ENCODE measurements around the gene KRT71.

The KRT71 gene

DNA sequence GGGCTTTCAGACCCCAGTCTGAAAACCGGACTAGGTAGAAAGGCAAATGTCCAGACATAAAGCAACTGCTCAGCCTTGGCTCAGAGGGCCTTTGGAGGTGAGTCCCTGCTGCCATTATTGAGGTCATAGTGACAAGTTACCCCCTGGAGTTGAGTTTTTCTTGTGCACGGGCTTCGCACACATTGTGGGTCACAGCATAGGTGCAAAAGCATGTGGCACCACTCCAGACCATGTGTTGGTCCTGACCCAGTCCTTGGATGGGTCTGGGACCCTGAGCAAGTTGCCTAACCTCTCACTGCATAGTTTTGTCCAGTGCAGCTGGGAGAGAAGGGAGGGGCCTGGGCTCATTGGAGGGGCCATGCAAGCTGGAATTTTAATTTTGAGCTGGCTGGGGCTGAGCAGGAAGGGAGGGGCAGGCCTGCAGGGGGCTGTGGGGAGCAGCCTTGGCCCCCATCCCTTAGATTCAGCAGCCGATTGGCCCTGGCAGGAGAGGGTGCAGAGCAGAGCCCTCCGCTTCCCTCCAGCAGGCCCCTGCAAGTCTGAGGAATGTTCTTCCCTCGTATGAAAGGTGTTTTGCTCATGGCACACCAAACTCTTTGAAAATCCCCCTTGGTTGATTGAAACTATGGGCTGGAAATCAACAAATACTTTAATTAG is 28.6 kb downstream of the KRT71 start:
- H3K9me3 ChIP-seq (ENCODE audit: insufficient read depth, low read length): no peaks in the 10 kb centered on the region
- H3K36me3 ChIP-seq (replicated peaks; ENCODE audit: low read depth, low read length): no peaks in the 10 kb centered on the region
- peaks cover 3% of the 10 kb centered on the region; the same call in 1 of the 2 replicates for H3K27me3 ChIP-seq (ENCODE audit: low read depth, low read length)
- peak overlapping the region; percentile 65 for H3K27ac ChIP-seq (ENCODE audit: low read length)
- peak overlapping the region; percentile 64 for H3K4me2 ChIP-seq (ENCODE audit: low read length)
- 0 out of 2 replicates have a peak overlapping the region, but pooled peaks have one; percentile 6 for H3K4me3 ChIP-seq (ENCODE audit: low read length)
- no peak overlapping the region for H3K9ac ChIP-seq (ENCODE audit: low read length)
- H3K79me2 ChIP-seq (ENCODE audit: low read length): no peaks in the 10 kb centered on the region
- no peaks in the 10 kb centered on the region for H4K20me1 ChIP-seq (ENCODE audit: insufficient read depth, low read length)
- TF ChIP-seq EZH2phosphoT487 (IDR thresholded peaks at IDR 0.05; ENCODE audit: low read depth): no peak
- TF ChIP-seq, protein P1, sequence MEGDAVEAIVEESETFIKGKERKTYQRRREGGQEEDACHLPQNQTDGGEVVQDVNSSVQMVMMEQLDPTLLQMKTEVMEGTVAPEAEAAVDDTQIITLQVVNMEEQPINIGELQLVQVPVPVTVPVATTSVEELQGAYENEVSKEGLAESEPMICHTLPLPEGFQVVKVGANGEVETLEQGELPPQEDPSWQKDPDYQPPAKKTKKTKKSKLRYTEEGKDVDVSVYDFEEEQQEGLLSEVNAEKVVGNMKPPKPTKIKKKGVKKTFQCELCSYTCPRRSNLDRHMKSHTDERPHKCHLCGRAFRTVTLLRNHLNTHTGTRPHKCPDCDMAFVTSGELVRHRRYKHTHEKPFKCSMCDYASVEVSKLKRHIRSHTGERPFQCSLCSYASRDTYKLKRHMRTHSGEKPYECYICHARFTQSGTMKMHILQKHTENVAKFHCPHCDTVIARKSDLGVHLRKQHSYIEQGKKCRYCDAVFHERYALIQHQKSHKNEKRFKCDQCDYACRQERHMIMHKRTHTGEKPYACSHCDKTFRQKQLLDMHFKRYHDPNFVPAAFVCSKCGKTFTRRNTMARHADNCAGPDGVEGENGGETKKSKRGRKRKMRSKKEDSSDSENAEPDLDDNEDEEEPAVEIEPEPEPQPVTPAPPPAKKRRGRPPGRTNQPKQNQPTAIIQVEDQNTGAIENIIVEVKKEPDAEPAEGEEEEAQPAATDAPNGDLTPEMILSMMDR (IDR thresholded peaks at IDR 0.05; ENCODE audit: low read depth, low read length): no peak
- H3K4me1 ChIP-seq (ENCODE audit: low read length): peaks cover 73% of the 10 kb centered on the region
- H2AFZ ChIP-seq (ENCODE audit: low read depth, low read length): no peak overlapping the region

- Histone ChIP-seq H3K9ac (ENCODE audit: low read length) (no peak overlapping the region), H3K4me1 (ENCODE audit: low read length) (peaks cover 73% of the 10 kb centered on the region), H3K36me3 (replicated peaks; ENCODE audit: low read depth, low read length) (no peaks in the 10 kb centered on the region), H3K9me3 (ENCODE audit: insufficient read depth, low read length) (no peaks in the 10 kb centered on the region), H3K27ac (ENCODE audit: low read length) (peak overlapping the region; percentile 65; the same call in 1 of the 2 replicates), H3K4me2 (ENCODE audit: low read length) (peak overlapping the region; percentile 64; the same call in 1 of the 2 replicates), H2AFZ (ENCODE audit: low read depth, low read length) (no peak overlapping the region), H4K20me1 (ENCODE audit: insufficient read depth, low read length) (no peaks in the 10 kb centered on the region), H3K79me2 (ENCODE audit: low read length) (no peaks in the 10 kb centered on the region), H3K27me3 (ENCODE audit: low read depth, low read length) (peaks cover 3% of the 10 kb centered on the region; the same call in 1 of the 2 replicates), H3K4me3 (ENCODE audit: low read length) (no peak overlapping the region)
- no peak for TF ChIP-seq EZH2phosphoT487 (IDR thresholded peaks at IDR 0.05; ENCODE audit: low read depth)
- TF ChIP-seq, protein P1 (IDR thresholded peaks at IDR 0.05; ENCODE audit: low read depth, low read length): no peak
Measured at GRCh38 chr12:52523824-52524223, 29.1 kb downstream of the KRT71 start.

GRCh38 chr12:52522346-52523011 is 30.5 kb downstream of the KRT71 start:
- Histone ChIP-seq H3K79me2 (ENCODE audit: low read length) (no peaks in the 10 kb centered on the region), H4K20me1 (ENCODE audit: insufficient read depth, low read length) (no peaks in the 10 kb centered on the region), H3K4me2 (ENCODE audit: low read length) (peak overlapping the region; percentile 67), H3K36me3 (replicated peaks; ENCODE audit: low read depth, low read length) (no peaks in the 10 kb centered on the region), H3K4me3 (ENCODE audit: low read length) (peak overlapping the region; percentile 72), H2AFZ (ENCODE audit: low read depth, low read length) (no peak overlapping the region), H3K27ac (ENCODE audit: low read length) (peak overlapping the region; percentile 63; the same call in 1 of the 2 replicates), H3K9me3 (ENCODE audit: insufficient read depth, low read length) (no peaks in the 10 kb centered on the region), H3K9ac (ENCODE audit: low read length) (peak overlapping the region; percentile 16), H3K4me1 (ENCODE audit: low read length) (peaks cover 73% of the 10 kb centered on the region), H3K27me3 (ENCODE audit: low read depth, low read length) (peaks cover 3% of the 10 kb centered on the region; the same call in 1 of the 2 replicates)
- TF ChIP-seq, protein P1 (IDR thresholded peaks at IDR 0.05; ENCODE audit: low read depth, low read length): no peak
- TF ChIP-seq EZH2phosphoT487 (IDR thresholded peaks at IDR 0.05; ENCODE audit: low read depth): no peak

DNA sequence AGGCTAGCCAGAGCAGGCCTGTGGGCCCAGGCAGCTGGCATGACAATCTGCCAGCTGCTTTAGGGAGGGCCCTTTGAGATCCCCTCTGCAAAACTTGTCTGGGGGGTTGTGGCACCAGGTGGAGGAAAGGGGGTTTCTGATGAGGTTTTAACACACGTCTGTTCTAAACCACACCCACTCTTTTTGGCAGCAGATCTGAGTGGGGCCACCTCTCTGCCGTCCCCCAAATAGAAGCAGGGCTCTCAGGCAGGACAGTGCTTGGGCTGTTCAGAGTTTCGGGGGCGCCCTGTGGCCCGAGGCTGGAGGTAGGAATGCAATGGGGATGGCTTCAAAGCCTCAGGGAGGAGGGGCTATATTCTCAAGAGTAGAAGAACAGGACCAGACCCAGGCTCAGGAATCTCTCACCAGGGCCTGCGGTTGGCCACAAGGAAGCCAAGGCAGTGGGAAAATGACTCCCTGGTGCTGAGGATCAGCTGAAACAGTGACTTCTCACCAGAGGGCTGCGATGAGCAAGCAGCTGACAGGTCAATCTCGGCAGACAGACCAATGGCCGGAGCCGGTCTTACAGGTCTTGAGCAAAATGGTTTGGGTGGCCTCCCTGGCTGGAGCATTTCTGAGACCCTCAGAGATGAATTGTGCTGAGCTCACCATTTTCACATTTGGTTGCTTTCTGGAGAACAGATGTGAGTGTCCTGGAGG is 31.2 kb downstream of the KRT71 start:
- Histone ChIP-seq H2AFZ (ENCODE audit: low read depth, low read length) (peak overlapping the region; percentile 36; the same call in 1 of the 2 replicates), H4K20me1 (ENCODE audit: insufficient read depth, low read length) (no peaks in the 10 kb centered on the region), H3K4me1 (ENCODE audit: low read length) (peaks cover 66% of the 10 kb centered on the region)

More for the DNA sequence above, 31.2 kb downstream of the KRT71 start:
- Histone ChIP-seq H3K36me3 (replicated peaks; ENCODE audit: low read depth, low read length) (no peaks in the 10 kb centered on the region), H3K9me3 (ENCODE audit: insufficient read depth, low read length) (no peaks in the 10 kb centered on the region), H3K4me2 (ENCODE audit: low read length) (peak overlapping the region; percentile 67), H3K9ac (ENCODE audit: low read length) (peak overlapping the region; percentile 16), H3K4me3 (ENCODE audit: low read length) (peak overlapping the region; percentile 72), H3K79me2 (ENCODE audit: low read length) (no peaks in the 10 kb centered on the region), H3K27ac (ENCODE audit: low read length) (peak overlapping the region; percentile 63), H3K27me3 (ENCODE audit: low read depth, low read length) (peaks cover 3% of the 10 kb centered on the region; the same call in 1 of the 2 replicates)
- TF ChIP-seq EZH2phosphoT487 (IDR thresholded peaks at IDR 0.05; ENCODE audit: low read depth): no peak
- TF ChIP-seq, protein P1 (IDR thresholded peaks at IDR 0.05; ENCODE audit: low read depth, low read length): no peak

Measured in OCI-LY3 (cell line).